SU-DHL-6 (cell line): ENCODE results near the gene DCAF5.
"Not testable (repeated sequence)": the region's sequence is repeated elsewhere in the genome, so short reads cannot be mapped to it uniquely, and the experiment has no call there.

Experiments used
- H2AFZ ChIP-seq: fragments of 200-600 bp; sonication (generic); 2 replicates; pipeline ENCODE4 v1.6.1; 2014; ENCODE audit warnings: low read depth, mild to moderate bottlenecking, moderate library complexity, mixed read lengths, antibody characterized with exemption, low read length; ENCODE audit not compliant: severe bottlenecking
- H3F3A ChIP-seq: fragments of 200-600 bp; shearing (Covaris generic); 2 replicates; pipeline ENCODE4 v1.6.0; 2016; ENCODE audit warnings: antibody characterized with exemption, mild to moderate bottlenecking; ENCODE audit not compliant: insufficient read depth
- H3K27ac ChIP-seq: fragments of 200-600 bp; sonication (generic); 2 replicates; pipeline ENCODE4 v1.5.1; 2016; ENCODE audit warnings: low read depth, mild to moderate bottlenecking, low read length, moderate library complexity, mixed read lengths
- H3K27me3 ChIP-seq: fragments of 200-600 bp; sonication (generic), shearing (Covaris generic); 2 replicates; pipeline ENCODE4 v1.6.0; 2014; ENCODE audit warnings: mild to moderate bottlenecking, low read length
- H3K36me3 ChIP-seq: fragments of 200-600 bp; sonication (generic); 2 replicates; pipeline ENCODE4 v1.6.1; 2014; ENCODE audit warnings: mild to moderate bottlenecking, low read length, mixed read lengths
- H3K4me2 ChIP-seq: fragments of 300-600, 200-600 bp; shearing (Covaris generic), sonication (generic); 2 replicates; pipeline ENCODE4 v1.6.0; 2014; ENCODE audit warnings: low read length, low read depth, mild to moderate bottlenecking; ENCODE audit not compliant: poor library complexity, severe bottlenecking
- H3K4me3 ChIP-seq: fragments of 200-600 bp; sonication (generic); 2 replicates; pipeline ENCODE4 v1.5.1; 2014; ENCODE audit warnings: antibody characterized with exemption, low read length, mild to moderate bottlenecking, mixed read lengths; ENCODE audit not compliant: insufficient read depth, poor library complexity, severe bottlenecking
- H3K79me2 ChIP-seq: fragments of 200-600 bp; sonication (generic); 2 replicates; pipeline ENCODE4 v1.6.1; 2014; ENCODE audit warnings: mild to moderate bottlenecking, low read length, moderate library complexity; ENCODE audit not compliant: insufficient read depth
- H3K9ac ChIP-seq: fragments of 200-600 bp; sonication (generic); 2 replicates; pipeline ENCODE4 v1.7.0; 2014; ENCODE audit warnings: mild to moderate bottlenecking, low read length
- H3K9me2 ChIP-seq: fragments of 200-600 bp; sonication (generic); replicated peaks from 2 replicates; pipeline ENCODE4 v1.6.1; 2014; ENCODE audit warnings: low read length; ENCODE audit not compliant: insufficient read depth
- H3K9me3 ChIP-seq: fragments of 200-600 bp; sonication (generic); 2 replicates; pipeline ENCODE4 v1.6.1; 2014; ENCODE audit warnings: low read length, mixed read lengths; ENCODE audit not compliant: insufficient read depth
- H4K20me1 ChIP-seq: fragments of 200-600 bp; sonication (generic); 2 replicates; pipeline ENCODE4 v1.6.1; 2014; ENCODE audit warnings: low read depth, mild to moderate bottlenecking, antibody characterized with exemption, low read length, moderate library complexity, mixed read lengths
- CTCF ChIP-seq: fragments of 200-600 bp; sonication (generic); IDR thresholded peaks from one replicate; pipeline ENCODE4 v1.5.1; 2017; ENCODE audit warnings: antibody characterized with exemption, mild to moderate bottlenecking, low read length, moderate library complexity; ENCODE audit not compliant: insufficient read depth, poor library complexity, severe bottlenecking
- EZH2phosphoT487 ChIP-seq: fragments of 200-600 bp; sonication (generic), shearing (Covaris generic); conservative IDR thresholded peaks from 2 replicates; pipeline ENCODE4 v1.6.1; 2018; ENCODE audit warnings: mild to moderate bottlenecking, antibody characterized with exemption, low read length, moderate library complexity, mixed read lengths

Gene DCAF5

GRCh38 chr14:69079188-69079742, 73.7 kb downstream of the DCAF5 start:
- no peak overlapping the region for H3K27ac ChIP-seq
- no peaks in the 10 kb centered on the region for H3K9me2 ChIP-seq
- H2AFZ ChIP-seq, result no peak overlapping the region
- H3K27me3 ChIP-seq, result no peaks in the 10 kb centered on the region
- no peaks in the 10 kb centered on the region for H3K36me3 ChIP-seq
- no peaks in the 10 kb centered on the region for H3K9me3 ChIP-seq
- H3K4me2 ChIP-seq, result no peak overlapping the region
- TF ChIP-seq CTCF, result no peak
- no peak for TF ChIP-seq EZH2phosphoT487
- no peaks in the 10 kb centered on the region for H3K79me2 ChIP-seq
- H3K9ac ChIP-seq, result no peak overlapping the region
- no peaks in the 10 kb centered on the region for H3F3A ChIP-seq
- H4K20me1 ChIP-seq, result no peaks in the 10 kb centered on the region
- no peak overlapping the region for H3K4me3 ChIP-seq

GRCh38 chr14:69077841-69078240, 75.1 kb downstream of the DCAF5 start:
- H3K4me3 ChIP-seq, result no peak overlapping the region
- no peak for TF ChIP-seq CTCF
- no peak for TF ChIP-seq EZH2phosphoT487
- no peaks in the 10 kb centered on the region for H3K9me3 ChIP-seq
- no peaks in the 10 kb centered on the region for H3K9me2 ChIP-seq
- H4K20me1 ChIP-seq, result no peaks in the 10 kb centered on the region
- H3K36me3 ChIP-seq, result no peaks in the 10 kb centered on the region
- H3K27ac ChIP-seq, result no peak overlapping the region
- H2AFZ ChIP-seq, result no peak overlapping the region
- H3K4me2 ChIP-seq, result no peak overlapping the region
- no peaks in the 10 kb centered on the region for H3K27me3 ChIP-seq
- no peaks in the 10 kb centered on the region for H3K79me2 ChIP-seq
- no peaks in the 10 kb centered on the region for H3F3A ChIP-seq
- H3K9ac ChIP-seq, result no peak overlapping the region

GRCh38 chr14:69077185-69077584, 75.7 kb downstream of the DCAF5 start:
- not testable (repeated sequence) for H3K27me3 ChIP-seq, H3K9me2 ChIP-seq, H3K4me2 ChIP-seq, H3K36me3 ChIP-seq, H3K9ac ChIP-seq, H3F3A ChIP-seq, H3K9me3 ChIP-seq, H3K27ac ChIP-seq, H2AFZ ChIP-seq, H3K79me2 ChIP-seq, H3K4me3 ChIP-seq, H4K20me1 ChIP-seq

- Histone ChIP-seq H3K4me2 (no peak overlapping the region), H3K9me3 (no peaks in the 10 kb centered on the region), H3K9me2 (no peaks in the 10 kb centered on the region), H3K27ac (no peak overlapping the region), H3K27me3 (no peaks in the 10 kb centered on the region), H3K4me3 (no peak overlapping the region), H3K9ac (no peak overlapping the region), H3K79me2 (no peaks in the 10 kb centered on the region), H2AFZ (no peak overlapping the region), H3K36me3 (no peaks in the 10 kb centered on the region; the same call in 1 of the 2 replicates), H4K20me1 (no peaks in the 10 kb centered on the region), H3F3A (no peaks in the 10 kb centered on the region)
- TF ChIP-seq EZH2phosphoT487 (no peak), CTCF (no peak)
These were observed 76.6 kb downstream of the DCAF5 start for GRCh38 chr14:69076341-69076740.
